ENCODE results near the gene ASPA. TPM values are rescaled to one million over a fixed set of nuclear protein-coding genes. Genes with fewer than 3 reads are reported as not detected.

Gene ASPA
- total RNA-seq, 1 experiment from 2014 or later, result not detected

DNA sequence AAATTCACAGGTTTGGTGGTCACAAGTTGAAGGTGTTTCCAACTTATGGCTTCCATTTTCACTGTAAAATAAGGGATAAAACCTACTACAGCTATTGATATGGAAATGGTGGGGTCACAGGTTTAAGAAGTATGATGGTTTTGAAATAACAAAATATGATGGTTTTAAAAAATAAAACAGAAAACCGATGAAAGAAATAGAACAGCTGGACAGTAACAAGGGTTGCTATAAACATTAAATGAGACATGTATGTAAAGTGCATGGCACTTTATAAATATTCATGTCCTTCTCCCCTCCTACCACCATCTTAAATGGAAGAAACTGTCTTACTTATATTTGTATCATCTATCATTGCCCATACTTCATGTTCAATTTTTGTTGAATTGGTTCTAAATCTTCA is 31.3 kb downstream of the ASPA start:
- TF ChIP-seq EZH2 (IDR thresholded peaks at IDR 0.05; ENCODE audit: borderline replicate concordance, low read depth, low read length, poor library complexity, severe bottlenecking), result no peak
- TF ChIP-seq, protein P1, sequence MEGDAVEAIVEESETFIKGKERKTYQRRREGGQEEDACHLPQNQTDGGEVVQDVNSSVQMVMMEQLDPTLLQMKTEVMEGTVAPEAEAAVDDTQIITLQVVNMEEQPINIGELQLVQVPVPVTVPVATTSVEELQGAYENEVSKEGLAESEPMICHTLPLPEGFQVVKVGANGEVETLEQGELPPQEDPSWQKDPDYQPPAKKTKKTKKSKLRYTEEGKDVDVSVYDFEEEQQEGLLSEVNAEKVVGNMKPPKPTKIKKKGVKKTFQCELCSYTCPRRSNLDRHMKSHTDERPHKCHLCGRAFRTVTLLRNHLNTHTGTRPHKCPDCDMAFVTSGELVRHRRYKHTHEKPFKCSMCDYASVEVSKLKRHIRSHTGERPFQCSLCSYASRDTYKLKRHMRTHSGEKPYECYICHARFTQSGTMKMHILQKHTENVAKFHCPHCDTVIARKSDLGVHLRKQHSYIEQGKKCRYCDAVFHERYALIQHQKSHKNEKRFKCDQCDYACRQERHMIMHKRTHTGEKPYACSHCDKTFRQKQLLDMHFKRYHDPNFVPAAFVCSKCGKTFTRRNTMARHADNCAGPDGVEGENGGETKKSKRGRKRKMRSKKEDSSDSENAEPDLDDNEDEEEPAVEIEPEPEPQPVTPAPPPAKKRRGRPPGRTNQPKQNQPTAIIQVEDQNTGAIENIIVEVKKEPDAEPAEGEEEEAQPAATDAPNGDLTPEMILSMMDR (conservative IDR thresholded peaks at IDR 0.05; ENCODE audit: low read depth, low read length), result no peak
- CTCF ChIA-PET, result no interaction called here

DNA sequence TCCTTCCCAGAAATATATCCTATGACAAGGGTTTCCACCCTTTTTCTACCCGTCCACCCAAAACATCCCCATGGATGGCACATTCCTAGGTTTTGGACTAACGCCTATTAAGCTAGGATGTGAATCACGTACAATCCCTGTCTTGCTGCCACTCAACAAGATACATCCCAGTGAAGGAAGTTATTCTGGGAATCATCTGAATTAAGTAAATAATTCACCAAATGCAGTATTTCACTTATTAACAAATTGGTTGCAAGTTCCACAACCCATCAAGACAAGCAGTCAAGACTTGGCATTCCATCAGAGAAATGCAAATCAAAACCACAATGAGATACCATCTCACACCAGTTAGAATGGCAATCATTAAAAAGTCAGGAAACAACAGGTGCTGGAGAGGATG is 32.1 kb downstream of the ASPA start:
- Histone ChIP-seq H3K9me3 (ENCODE audit: low read depth, low read length, poor library complexity, severe bottlenecking) (no peaks in the 10 kb centered on the region), H3K36me3 (ENCODE audit: insufficient read depth, low read length, poor library complexity, severe bottlenecking) (no peaks in the 10 kb centered on the region), H3K27ac (ENCODE audit: low read depth, low read length, poor library complexity, severe bottlenecking) (no peak overlapping the region), H3K4me1 (ENCODE audit: insufficient read depth, low read length, poor library complexity, severe bottlenecking) (no peaks in the 10 kb centered on the region), H3K27me3 (replicated peaks; ENCODE audit: insufficient read depth, low read depth, low read length, poor library complexity) (no peaks in the 10 kb centered on the region), H3K4me3 (ENCODE audit: low read depth, low read length, poor library complexity, severe bottlenecking) (no peak overlapping the region)
- TF ChIP-seq, protein P1 (conservative IDR thresholded peaks at IDR 0.05; ENCODE audit: low read depth, low read length), result no peak
- POLR2A ChIA-PET (ENCODE audit: low non-redundant PET), result no interaction called here
- BruUV-seq (replicated peaks), result no TSS peak
- no peak for DNase-seq (ENCODE audit: low spot score)
- intact Hi-C loops (cut with micrococcal nuclease; ENCODE audit: unreplicated experiment), result no loop called here
- CTCF ChIA-PET, result no interaction called here

More for the DNA sequence above, 31.3 kb downstream of the ASPA start:
- Histone ChIP-seq H3K4me1 (ENCODE audit: insufficient read depth, low read length, poor library complexity, severe bottlenecking) (no peaks in the 10 kb centered on the region), H3K4me3 (ENCODE audit: low read depth, low read length, poor library complexity, severe bottlenecking) (no peak overlapping the region), H3K27ac (ENCODE audit: low read depth, low read length, poor library complexity, severe bottlenecking) (no peak overlapping the region), H3K27me3 (replicated peaks; ENCODE audit: insufficient read depth, low read depth, low read length, poor library complexity) (no peaks in the 10 kb centered on the region), H3K36me3 (ENCODE audit: insufficient read depth, low read length, poor library complexity, severe bottlenecking) (no peaks in the 10 kb centered on the region), H3K9me3 (ENCODE audit: low read depth, low read length, poor library complexity, severe bottlenecking) (no peaks in the 10 kb centered on the region)
- POLR2A ChIA-PET (ENCODE audit: low non-redundant PET), result no interaction called here
- no TSS peak for BruUV-seq (replicated peaks)
- intact Hi-C loops (cut with micrococcal nuclease; ENCODE audit: unreplicated experiment), result no loop called here
- no peak for DNase-seq (ENCODE audit: low spot score)

DNA sequence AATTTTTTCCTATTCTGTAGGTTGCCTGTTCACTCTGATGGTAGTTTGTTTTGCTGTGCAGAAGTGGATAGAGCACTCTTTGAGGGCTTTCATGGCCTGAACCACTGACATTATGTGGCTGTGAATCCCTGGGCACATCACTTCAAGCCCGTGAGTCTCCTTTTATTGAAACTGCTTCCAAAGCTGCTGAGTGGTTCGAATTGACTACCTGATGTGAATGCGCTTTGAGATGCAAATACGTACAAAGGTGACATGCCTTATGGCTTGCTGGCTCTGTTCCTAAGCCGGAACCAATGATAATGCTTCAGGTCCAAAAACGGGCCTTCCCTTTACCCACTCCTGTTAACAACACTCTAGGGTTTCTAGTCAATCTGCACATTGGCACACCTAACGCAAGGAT is 34.3 kb downstream of the ASPA start:
- no peaks in the 10 kb centered on the region for H3K4me1 ChIP-seq (ENCODE audit: insufficient read depth, low read length, poor library complexity, severe bottlenecking)
- CTCF ChIA-PET, result no interaction called here

More for the DNA sequence above, 34.3 kb downstream of the ASPA start:
- no peak overlapping the region for H3K4me3 ChIP-seq (ENCODE audit: low read depth, low read length, poor library complexity, severe bottlenecking)
- POLR2A ChIA-PET (ENCODE audit: low non-redundant PET), result no interaction called here
- no peaks in the 10 kb centered on the region for H3K36me3 ChIP-seq (ENCODE audit: insufficient read depth, low read length, poor library complexity, severe bottlenecking)
- DNase-seq (ENCODE audit: low spot score), result no peak
- H3K27ac ChIP-seq (ENCODE audit: low read depth, low read length, poor library complexity, severe bottlenecking), result no peak overlapping the region
- H3K27me3 ChIP-seq (replicated peaks; ENCODE audit: insufficient read depth, low read depth, low read length, poor library complexity), result no peaks in the 10 kb centered on the region
- no TSS peak for BruUV-seq (replicated peaks)
- intact Hi-C loops (cut with micrococcal nuclease; ENCODE audit: unreplicated experiment), result no loop called here
- TF ChIP-seq EZH2 (IDR thresholded peaks at IDR 0.05; ENCODE audit: borderline replicate concordance, low read depth, low read length, poor library complexity, severe bottlenecking), result no peak
- TF ChIP-seq, protein P1 (conservative IDR thresholded peaks at IDR 0.05; ENCODE audit: low read depth, low read length), result no peak
- H3K9me3 ChIP-seq (ENCODE audit: low read depth, low read length, poor library complexity, severe bottlenecking), result no peaks in the 10 kb centered on the region

All from A673 (cell line).